WTC11 (cell line): ENCODE data around the gene PTPRN2. TPM values are rescaled to one million over a fixed set of nuclear protein-coding genes. Genes with fewer than 3 reads are reported as not detected.

Experiments
- ATAC-seq: fragments of 200-7000 bp; cut with Tn5 transposase; 2 replicates; pipeline ENCODE4 v1.10.0; 2021; ENCODE audit warnings: mild to moderate bottlenecking, moderate library complexity
- CTCF ChIA-PET: fragments of 300-600 bp; sonication (Branson Sonifier 250); formaldehyde crosslinking; loops from one replicate; lab custom pipeline; 2021; ENCODE audit warnings: antibody characterized with exemption; lab: Charles Lee
- POLR2A ChIA-PET: fragments of 350-600 bp; sonication (Branson Sonifier 250); formaldehyde crosslinking; loops from one replicate; lab custom pipeline; 2021; ENCODE audit warnings: antibody characterized with exemption; lab: Charles Lee
- DNase-seq: peaks from one replicate; pipeline ENCODE4 v3.0.0; 2021; ENCODE audit warnings: low spot score
- H3K27ac Mint-ChIP-seq: 2 replicates; pipeline ENCODE4 v1.8.0; 2021; ENCODE audit warnings: mixed read lengths
- H3K27me3 Mint-ChIP-seq: 2 replicates; pipeline ENCODE4 v1.8.0; 2021; ENCODE audit warnings: low read depth, mild to moderate bottlenecking, moderate library complexity, mixed read lengths
- H3K36me3 Mint-ChIP-seq: 2 replicates; pipeline ENCODE4 v1.8.0; 2021; ENCODE audit warnings: mixed read lengths
- H3K4me1 Mint-ChIP-seq: 2 replicates; pipeline ENCODE4 v1.8.0; 2022; ENCODE audit warnings: mixed read lengths
- H3K4me3 Mint-ChIP-seq: 2 replicates; pipeline ENCODE4 v1.8.0; 2021; ENCODE audit warnings: mild to moderate bottlenecking, moderate library complexity, mixed read lengths
- H3K9me3 Mint-ChIP-seq: 2 replicates; pipeline ENCODE4 v1.8.0; 2021; ENCODE audit warnings: mixed read lengths
- ATF2 ChIP-seq: sonication (generic); formaldehyde crosslinking; IDR thresholded peaks from 2 replicates; pipeline ENCODE4 v1.8.1; 2022; ENCODE audit warnings: low read depth, missing genetic modification reagents, borderline replicate concordance
- CTCF ChIP-seq: fragments of 200-600 bp; IDR thresholded peaks from 2 replicates; pipeline ENCODE4 v1.8.0; 2022; ENCODE audit warnings: antibody characterized with exemption
- E2F4 ChIP-seq: sonication (generic); formaldehyde crosslinking; IDR thresholded peaks from 2 replicates; pipeline ENCODE4 v1.8.1; 2022; ENCODE audit warnings: low read depth, mild to moderate bottlenecking, moderate library complexity, missing genetic modification reagents, borderline replicate concordance
- ELF4 ChIP-seq: sonication (generic); formaldehyde crosslinking; IDR thresholded peaks from 2 replicates; pipeline ENCODE4 v1.8.1; 2022; ENCODE audit warnings: low read depth, mild to moderate bottlenecking, moderate library complexity, missing genetic modification reagents
- FOXK1 ChIP-seq: sonication (generic); formaldehyde crosslinking; IDR thresholded peaks from 2 replicates; pipeline ENCODE4 v1.8.0; 2022; ENCODE audit warnings: mild to moderate bottlenecking, moderate library complexity, missing genetic modification reagents
- HMGXB4 ChIP-seq: sonication (generic); formaldehyde crosslinking; IDR thresholded peaks from 2 replicates; pipeline ENCODE4 v1.8.1; 2023; ENCODE audit warnings: mild to moderate bottlenecking, moderate library complexity, missing genetic modification reagents
- KAT7 ChIP-seq: sonication (generic); formaldehyde crosslinking; IDR thresholded peaks from 2 replicates; pipeline ENCODE4 v1.8.1; 2023; ENCODE audit warnings: missing genetic modification reagents, mild to moderate bottlenecking, borderline replicate concordance
- MLX ChIP-seq: sonication (generic); formaldehyde crosslinking; IDR thresholded peaks from 2 replicates; pipeline ENCODE4 v1.8.1; 2023; ENCODE audit warnings: mild to moderate bottlenecking, missing genetic modification reagents, moderate library complexity
- MXD4 ChIP-seq: fragments of 250-450 bp; sonication (Bioruptor Pico); IDR thresholded peaks from 2 replicates; pipeline ENCODE4 v1.8.0; 2021; ENCODE audit warnings: mild to moderate bottlenecking, moderate library complexity, borderline replicate concordance
- MYBL2 ChIP-seq: sonication (generic); formaldehyde crosslinking; IDR thresholded peaks from 2 replicates; pipeline ENCODE4 v1.8.1; 2023; ENCODE audit warnings: mild to moderate bottlenecking, moderate library complexity, missing genetic modification reagents
- NFATC4 ChIP-seq: fragments of 250-450 bp; sonication (Bioruptor Pico); IDR thresholded peaks from 2 replicates; pipeline ENCODE4 v1.9.0; 2021; ENCODE audit warnings: mild to moderate bottlenecking
- NFE2L1 ChIP-seq: sonication (generic); formaldehyde crosslinking; IDR thresholded peaks from 2 replicates; pipeline ENCODE4 v1.8.1; 2023; ENCODE audit warnings: missing genetic modification reagents
- NFYB ChIP-seq: sonication (generic); formaldehyde crosslinking; conservative IDR thresholded peaks from 2 replicates; pipeline ENCODE4 v1.8.0; 2022; ENCODE audit warnings: low read depth, missing genetic modification reagents
- RELA ChIP-seq: sonication (generic); formaldehyde crosslinking; IDR thresholded peaks from 2 replicates; pipeline ENCODE4 v1.8.1; 2022; ENCODE audit warnings: missing genetic modification reagents, mild to moderate bottlenecking, borderline replicate concordance
- RORB ChIP-seq: fragments of 250-450 bp; sonication (Bioruptor Pico); IDR thresholded peaks from 2 replicates; pipeline ENCODE4 v1.9.0; 2021; ENCODE audit warnings: mild to moderate bottlenecking
- STAT6 ChIP-seq: sonication (generic); formaldehyde crosslinking; conservative IDR thresholded peaks from 2 replicates; pipeline ENCODE4 v1.8.1; 2023; ENCODE audit warnings: mild to moderate bottlenecking, low read depth, missing genetic modification reagents, moderate library complexity
- USF1 ChIP-seq: sonication (generic); formaldehyde crosslinking; IDR thresholded peaks from 2 replicates; pipeline ENCODE4 v1.8.0; 2022; ENCODE audit warnings: mild to moderate bottlenecking, missing genetic modification reagents
- ZNF121 ChIP-seq: sonication (generic); formaldehyde crosslinking; IDR thresholded peaks from 2 replicates; pipeline ENCODE4 v1.8.0; 2023; ENCODE audit warnings: missing genetic modification reagents
- ZNF423 ChIP-seq: fragments of 250-450 bp; sonication (Bioruptor Pico); IDR thresholded peaks from 2 replicates; pipeline ENCODE4 v2.1.2; 2022; ENCODE audit warnings: mild to moderate bottlenecking, moderate library complexity
- ZNF671 ChIP-seq: fragments of 250-450 bp; sonication (Bioruptor Pico); IDR thresholded peaks from 2 replicates; pipeline ENCODE4 v1.8.0; 2021; ENCODE audit warnings: mild to moderate bottlenecking
- ZSCAN18 ChIP-seq: fragments of 250-450 bp; sonication (Bioruptor Pico); IDR thresholded peaks from 2 replicates; pipeline ENCODE4 v2.1.2; 2022; ENCODE audit warnings: mild to moderate bottlenecking, moderate library complexity
- total RNA-seq: library from RNA; stranded (reverse); gene quantifications from 3 replicates; pipeline ENCODE4 v1.2.3, GENCODE V29; 2021

The PTPRN2 gene
- total RNA-seq, 1 experiment from 2014 or later = 4.7 TPM

GRCh38 chr7:157684909-157685429 lies 902.7 kb downstream of the PTPRN2 start (continued):
- TF ChIP-seq STAT6 (CRISPR knock-in tag) (no peak), NFATC4 (no peak), NFYB (no peak), ZNF121 (CRISPR knock-in tag) (no peak)
- TF ChIP-seq, all 79 proteins: peak for 0

- peaks cover 94% of the 10 kb centered on the region for H3K27me3 Mint-ChIP-seq
- no peaks in the 10 kb centered on the region for H3K9me3 Mint-ChIP-seq
- peaks cover 4% of the 10 kb centered on the region; the same call in 1 of the 2 replicates for H3K36me3 Mint-ChIP-seq
- peak; percentile 59 for DNase-seq
- peak; percentile 36 for ATAC-seq
- H3K4me3 Mint-ChIP-seq = peak overlapping the region; percentile 66
- POLR2A ChIA-PET = no interaction called here
- TF ChIP-seq CTCF (no peak), ZNF671 (no peak), ZSCAN18 (CRISPR knock-in tag) (no peak), RORB (CRISPR knock-in tag) (no peak), MYBL2 (CRISPR knock-in tag) (no peak), ZNF423 (CRISPR knock-in tag) (0 out of 2 replicates have a peak, but pooled peaks have one; percentile 27), ATF2 (CRISPR knock-in tag) (no peak), USF1 (no peak)
- TF ChIP-seq, all 79 proteins: peak for 1
- H3K4me1 Mint-ChIP-seq = peaks cover 27% of the 10 kb centered on the region
- no peak overlapping the region for H3K27ac Mint-ChIP-seq
- CTCF ChIA-PET = no interaction called here
Observed at GRCh38 chr7:157684157-157684908, 903.3 kb downstream of the PTPRN2 start.

GRCh38 chr7:157683747-157684156 lies 903.9 kb downstream of the PTPRN2 start:
- Mint-ChIP-seq H3K4me1 (peaks cover 27% of the 10 kb centered on the region), H3K27ac (no peak overlapping the region)
- TF ChIP-seq MXD4 (CRISPR knock-in tag) (no peak), MLX (CRISPR knock-in tag) (no peak), FOXK1 (CRISPR knock-in tag) (no peak), KAT7 (CRISPR knock-in tag) (no peak), ZNF423 (CRISPR knock-in tag) (no peak), E2F4 (CRISPR knock-in tag) (no peak), NFE2L1 (CRISPR knock-in tag) (no peak), RELA (no peak), ELF4 (CRISPR knock-in tag) (no peak), HMGXB4 (no peak)

More at GRCh38 chr7:157683747-157684156, 903.9 kb downstream of the PTPRN2 start:
- ChIA-PET POLR2A (interaction anchor here (0.6 to 0.7 kb wide), 2 partner anchors 85 to 457 kb away, joined by 3 read pairs; no protein-coding TSS in a partner anchor), CTCF (no interaction called here)
- ATAC-seq (no peak), DNase-seq (no peak)
- peak overlapping the region; percentile 66 for H3K4me3 Mint-ChIP-seq
- H3K9me3 Mint-ChIP-seq = no peaks in the 10 kb centered on the region
- peaks cover 4% of the 10 kb centered on the region; the same call in 1 of the 2 replicates for H3K36me3 Mint-ChIP-seq
- peaks cover 94% of the 10 kb centered on the region for H3K27me3 Mint-ChIP-seq
